Measurements from ENCODE around the gene PAQR5.
"Not testable (repeated sequence)": the region's sequence is repeated elsewhere in the genome, so short reads cannot be mapped to it uniquely, and the experiment has no call there.

PAQR5 gene

DNA sequence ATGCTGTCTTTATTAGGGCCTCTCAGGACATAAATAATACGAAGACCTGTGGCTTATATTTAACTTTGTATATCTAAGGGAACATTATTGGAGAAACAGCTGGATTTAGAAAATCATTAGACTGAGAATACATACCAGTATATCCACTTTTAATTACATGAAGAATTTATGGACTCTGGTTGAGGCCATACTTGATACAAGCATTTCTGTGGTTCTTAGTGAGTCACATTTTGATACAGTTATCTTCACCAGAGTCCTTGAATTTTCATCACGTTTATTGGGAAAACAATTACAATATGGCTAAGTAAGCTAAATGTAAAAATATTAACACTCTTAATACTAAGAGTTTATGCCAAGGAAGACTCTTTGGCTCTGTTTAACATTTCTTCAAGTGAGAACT, 125.3 kb downstream of the PAQR5 start:
- DNase-seq (ENCODE audit: low read depth) = no peak

DNA sequence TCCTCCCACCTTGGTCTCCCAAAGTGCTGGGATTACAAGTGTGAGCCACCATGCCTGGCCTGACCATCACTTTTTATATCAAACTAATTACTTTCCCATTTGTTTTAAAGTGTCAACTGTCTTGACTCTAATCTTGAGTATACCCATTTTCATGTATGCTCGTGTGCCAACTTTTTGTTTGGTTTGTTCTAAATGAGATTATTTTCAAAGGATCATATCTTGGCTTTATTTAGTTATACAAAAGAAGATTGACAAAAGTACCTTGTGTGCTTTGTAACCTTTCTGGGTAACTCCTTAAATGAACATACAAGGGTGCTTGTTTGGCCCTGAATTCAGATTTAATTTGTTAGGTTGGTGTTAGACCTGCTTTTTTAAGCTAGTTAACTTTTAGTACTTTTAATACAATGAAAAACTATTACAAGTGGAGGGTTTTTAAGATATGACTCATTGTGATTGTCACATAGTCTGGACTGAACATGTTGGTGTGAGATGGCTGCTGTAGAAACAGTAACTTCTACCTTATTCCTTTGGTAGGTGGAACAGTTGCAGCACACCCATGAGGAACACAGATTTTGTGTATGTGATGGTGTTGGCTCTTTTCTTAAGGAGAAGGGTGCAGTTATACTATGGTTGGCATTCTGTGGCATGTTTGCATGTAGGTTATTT, 126.2 kb downstream of the PAQR5 start:
- no peak for DNase-seq (ENCODE audit: low read depth)

DNA sequence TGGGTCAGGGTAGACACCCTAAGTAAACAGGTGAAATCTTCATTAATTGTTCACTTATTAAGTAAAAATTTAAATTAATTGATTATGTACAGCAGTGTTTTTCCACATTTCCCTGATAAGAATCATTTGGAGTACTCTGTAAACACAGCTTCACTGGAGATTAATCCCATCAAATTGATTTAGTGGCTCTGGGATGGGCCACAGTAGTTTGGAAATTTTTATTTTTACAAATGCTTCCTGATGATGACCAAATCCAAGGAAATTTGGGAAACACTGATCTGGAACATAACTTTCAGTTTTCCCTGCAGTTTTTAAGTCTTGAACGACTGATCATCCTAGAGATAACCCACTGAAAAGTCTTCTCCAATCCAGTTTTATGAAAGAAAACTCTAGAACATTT, 135.1 kb downstream of the PAQR5 start:
- no peak for DNase-seq (ENCODE audit: low read depth)

DNA sequence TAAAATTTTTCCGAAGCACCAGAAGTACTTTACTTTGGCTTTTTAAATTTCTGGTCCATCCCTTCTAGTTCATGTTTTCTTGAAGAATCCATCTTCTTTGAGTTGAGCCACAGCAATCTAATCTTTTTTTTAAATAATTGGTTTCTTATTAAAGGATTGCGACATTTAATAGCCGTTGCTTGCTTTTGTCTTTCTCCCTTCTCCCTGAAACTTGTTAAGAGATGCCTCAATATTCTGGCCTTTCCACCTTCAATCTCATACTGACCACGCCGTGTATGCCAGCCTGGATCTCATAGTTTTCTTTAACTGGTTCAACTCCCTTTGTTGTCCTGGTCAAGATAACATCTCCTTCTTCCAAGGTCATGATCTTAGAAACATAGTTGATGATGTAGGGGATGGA, 135.5 kb downstream of the PAQR5 start:
- DNase-seq (ENCODE audit: low read depth) = no peak

DNA sequence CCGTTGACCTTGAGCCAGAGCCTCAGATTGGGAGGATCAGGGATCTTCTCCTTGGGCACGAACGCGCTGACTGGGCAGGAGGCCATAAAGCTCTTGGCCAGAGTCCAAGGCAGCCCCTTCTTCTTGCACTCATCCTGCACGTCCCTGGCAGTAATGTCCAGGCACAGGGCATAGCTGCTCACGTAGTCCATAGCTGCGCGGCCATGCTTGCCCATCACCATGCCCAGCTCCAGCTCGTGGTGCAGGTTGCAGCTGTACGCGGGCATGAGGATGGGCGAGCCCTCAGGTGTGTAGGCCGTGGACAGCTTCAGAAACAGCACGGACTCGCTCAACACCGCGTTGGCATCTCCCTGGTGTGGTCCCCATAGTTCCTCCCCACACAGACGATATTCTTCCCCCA, 136.0 kb downstream of the PAQR5 start:
- DNase-seq (ENCODE audit: low read depth) = no peak

DNA sequence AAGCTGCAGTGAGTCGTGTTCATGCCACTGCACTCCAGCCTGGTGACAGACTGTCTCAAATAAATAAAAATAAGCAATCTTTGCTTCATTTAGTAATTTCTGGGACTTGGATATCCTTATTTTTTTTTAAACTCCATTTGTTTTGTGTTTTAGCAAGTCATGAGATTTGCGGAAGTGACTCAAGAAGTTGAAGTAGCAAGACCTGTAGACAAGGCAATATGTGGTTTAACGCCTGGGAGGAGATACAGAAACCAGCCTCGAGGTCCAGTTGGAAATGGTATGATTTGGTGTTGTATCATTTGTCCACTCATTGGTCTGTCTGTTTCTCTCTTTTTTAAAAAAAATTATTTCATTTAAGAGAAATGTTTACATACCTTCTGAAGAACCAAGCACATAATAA, 137.3 kb downstream of the PAQR5 start:
- no peak for DNase-seq (ENCODE audit: low read depth)

DNA sequence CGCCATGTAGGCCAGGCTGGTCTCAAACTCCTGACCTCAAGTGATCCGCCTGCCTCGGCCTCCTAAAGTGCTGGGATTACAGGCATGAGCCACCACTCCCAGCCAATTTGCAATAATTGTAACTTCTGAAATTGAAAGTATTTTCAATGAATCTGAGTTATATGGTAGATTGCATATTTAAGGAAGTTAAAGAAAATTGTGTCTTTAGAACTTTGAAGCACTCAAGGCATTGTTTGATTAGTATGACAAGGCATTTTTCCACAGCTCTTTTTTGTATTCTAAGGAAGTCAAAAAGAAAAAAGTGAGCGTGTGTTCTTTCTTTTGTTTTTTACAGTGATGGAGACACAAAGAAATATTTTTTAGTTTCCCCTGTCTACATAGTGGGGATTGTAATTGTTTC, 138.2 kb downstream of the PAQR5 start:
- DNase-seq (ENCODE audit: low read depth) = no peak

DNA sequence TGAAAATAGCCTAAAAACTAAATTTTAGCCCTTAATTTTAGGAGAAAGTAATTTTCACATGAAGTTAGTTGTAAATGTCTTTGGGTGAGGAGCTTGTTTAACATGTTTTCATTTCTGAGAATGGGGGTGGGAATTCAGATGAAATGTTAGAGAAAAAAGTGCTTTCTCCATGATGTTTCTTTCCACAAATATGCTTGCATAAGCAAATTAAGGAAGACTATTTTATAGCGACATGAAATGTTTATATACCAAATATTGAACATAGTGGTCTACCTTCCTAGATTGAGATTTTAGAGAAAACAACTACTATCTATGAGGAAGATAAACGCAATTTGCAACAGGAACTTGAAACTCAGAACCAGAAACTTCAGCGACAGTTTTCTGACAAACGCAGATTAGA, 140.9 kb downstream of the PAQR5 start:
- no peak for DNase-seq (ENCODE audit: low read depth)

DNA sequence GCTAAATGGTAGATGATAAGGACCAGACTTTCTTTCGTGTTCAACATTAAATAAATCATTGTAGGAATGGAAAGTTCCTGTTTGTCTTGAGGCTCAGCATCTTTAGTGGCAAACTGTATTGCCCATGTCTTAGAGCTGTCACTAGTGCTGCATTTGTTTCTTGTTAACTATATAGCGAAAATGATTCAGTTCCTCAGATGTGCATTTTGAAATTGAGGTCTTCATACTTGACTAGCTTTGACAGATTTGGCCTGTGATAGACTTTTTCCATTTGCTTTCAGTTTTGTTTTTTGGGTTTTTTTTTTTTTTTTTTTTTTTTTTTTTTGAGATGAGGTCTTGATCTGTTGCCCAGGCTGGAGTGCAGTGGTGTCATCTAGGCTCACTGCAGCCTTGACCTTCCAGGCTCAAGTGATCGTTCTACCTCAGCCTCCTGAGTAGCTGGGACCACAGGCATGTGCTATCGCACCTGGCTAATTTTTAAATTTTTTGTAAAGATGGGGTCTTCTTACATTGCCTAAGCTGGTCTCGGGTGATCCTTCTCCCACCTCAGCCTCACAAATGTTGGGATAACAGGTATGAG, 144.4 kb downstream of the PAQR5 start:
- DNase-seq (ENCODE audit: low read depth) = no peak

DNA sequence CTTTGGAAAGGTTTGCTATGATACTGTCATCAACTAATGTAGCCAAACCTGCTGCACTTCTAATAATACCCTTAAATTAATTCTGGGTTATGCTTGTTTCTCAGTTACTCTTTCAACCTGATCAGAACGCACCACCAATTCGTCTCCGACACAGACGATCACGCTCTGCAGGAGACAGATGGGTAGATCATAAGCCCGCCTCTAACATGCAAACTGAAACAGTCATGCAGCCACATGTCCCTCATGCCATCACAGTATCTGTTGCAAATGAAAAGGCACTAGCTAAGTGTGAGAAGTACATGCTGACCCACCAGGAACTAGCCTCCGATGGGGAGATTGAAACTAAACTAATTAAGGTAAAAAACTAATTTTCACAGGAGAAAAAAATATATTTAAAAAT, 146.0 kb downstream of the PAQR5 start:
- no peak for DNase-seq (ENCODE audit: low read depth)

DNA sequence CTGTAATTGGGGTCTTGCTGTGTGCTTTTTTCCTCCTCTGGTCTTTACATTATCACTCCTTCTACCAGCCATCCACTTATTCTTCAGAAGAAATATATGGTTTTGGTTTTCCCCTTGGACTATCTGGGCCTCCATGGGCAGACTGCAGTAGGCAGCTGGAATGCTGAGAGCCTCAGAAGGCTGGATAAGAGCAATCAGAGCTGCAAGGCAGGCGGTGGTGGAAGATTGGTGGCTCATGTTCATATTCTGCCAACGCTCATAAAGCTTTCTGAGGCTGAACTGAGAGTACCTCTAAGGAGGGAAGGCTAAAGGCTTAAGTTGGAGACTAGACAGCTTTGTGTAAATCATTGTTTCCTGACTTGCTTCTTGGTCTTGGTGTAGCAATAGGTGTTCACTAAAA, 148.2 kb downstream of the PAQR5 start:
- no peak for DNase-seq (ENCODE audit: low read depth)

DNA sequence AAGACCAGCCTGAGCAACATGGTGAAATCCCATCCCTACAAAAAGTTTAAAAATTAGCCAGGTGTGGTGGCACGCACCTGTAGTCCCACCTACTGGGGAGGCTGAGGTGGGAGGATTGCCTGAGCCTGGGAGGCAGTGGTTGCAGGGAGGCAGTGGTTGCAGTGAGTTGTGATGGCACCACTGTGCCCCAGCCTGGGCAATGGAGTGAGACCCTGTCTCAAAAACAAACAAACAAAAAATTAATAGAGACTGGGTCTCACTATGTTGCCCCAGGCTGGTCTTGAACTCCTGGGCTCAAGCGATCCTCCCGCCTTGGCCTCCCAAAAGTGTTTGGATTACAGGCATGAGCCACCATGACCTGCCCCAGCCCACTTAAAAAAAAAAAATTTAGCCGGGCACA, 151.5 kb downstream of the PAQR5 start:
- not testable (repeated sequence) for DNase-seq (ENCODE audit: low read depth)

DNA sequence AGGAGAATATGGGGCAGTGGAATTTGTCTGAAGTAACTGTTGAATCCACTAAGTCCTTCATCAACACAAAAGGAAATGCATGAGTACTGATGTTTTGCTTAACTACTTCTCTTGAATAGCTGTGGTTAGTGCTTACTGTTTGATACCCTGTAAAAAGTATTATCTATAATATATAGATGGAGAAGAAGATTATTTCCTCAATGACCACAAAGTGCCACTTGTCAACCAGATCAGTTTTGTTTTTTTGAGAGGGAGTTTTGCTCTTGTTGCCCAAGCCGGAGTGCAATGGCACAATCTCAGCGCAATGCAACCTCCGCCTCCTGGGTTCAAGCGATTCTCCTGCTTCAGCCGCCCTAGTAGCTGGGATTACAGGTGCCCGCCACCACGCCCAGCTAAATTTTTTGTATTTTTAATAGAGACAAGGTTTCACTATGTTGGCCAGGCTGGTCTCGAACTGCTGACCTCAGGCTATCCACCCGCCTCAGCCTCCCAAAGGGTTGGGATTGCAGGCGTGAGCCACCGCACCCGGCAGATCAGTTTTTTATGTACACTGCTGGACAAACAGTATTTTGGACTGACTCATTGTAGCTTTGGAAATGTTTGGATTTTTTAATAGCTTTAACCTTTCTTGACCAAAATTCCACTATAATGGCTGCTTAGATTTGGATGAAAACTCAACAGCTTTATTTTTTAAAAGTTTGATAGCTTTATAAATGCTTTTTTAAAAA, 152.4 kb downstream of the PAQR5 start:
- DNase-seq (ENCODE audit: low read depth) = no peak

DNA sequence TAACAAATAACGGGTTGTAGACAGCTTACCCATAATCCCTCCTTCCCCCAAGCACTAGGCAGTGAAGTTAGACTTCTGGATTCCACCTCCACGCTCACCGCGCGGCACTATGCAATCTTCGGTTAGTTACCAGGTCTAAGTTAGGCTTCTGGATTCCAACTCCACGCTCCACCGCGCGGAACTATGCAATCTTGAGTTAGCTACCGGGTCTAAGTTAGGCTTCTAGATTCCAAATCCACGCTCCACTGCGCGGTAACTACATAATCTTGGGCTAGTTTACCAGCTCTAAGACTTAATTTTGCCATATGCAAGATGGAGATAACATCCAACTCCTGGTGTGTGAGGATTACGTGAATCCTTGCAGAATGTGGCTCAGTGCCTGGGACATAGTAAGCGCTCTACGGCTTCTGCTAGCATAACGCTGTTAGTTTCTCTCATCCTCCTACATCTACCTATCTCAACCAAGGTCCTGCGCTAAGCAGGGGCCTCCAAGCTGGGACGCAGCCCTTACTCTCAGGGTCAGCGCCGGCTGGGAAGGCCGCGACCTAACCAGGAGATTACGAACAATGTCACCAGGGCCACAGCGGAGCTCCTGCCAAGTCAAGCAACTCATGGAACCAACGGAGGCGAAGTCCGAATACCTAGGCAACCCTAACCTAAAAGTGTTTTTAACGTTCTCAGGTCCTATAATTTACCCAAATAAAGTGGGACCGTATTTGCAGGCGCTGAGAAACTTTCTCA, 153.4 kb downstream of the PAQR5 start:
- no peak for DNase-seq (ENCODE audit: low read depth)

DNA sequence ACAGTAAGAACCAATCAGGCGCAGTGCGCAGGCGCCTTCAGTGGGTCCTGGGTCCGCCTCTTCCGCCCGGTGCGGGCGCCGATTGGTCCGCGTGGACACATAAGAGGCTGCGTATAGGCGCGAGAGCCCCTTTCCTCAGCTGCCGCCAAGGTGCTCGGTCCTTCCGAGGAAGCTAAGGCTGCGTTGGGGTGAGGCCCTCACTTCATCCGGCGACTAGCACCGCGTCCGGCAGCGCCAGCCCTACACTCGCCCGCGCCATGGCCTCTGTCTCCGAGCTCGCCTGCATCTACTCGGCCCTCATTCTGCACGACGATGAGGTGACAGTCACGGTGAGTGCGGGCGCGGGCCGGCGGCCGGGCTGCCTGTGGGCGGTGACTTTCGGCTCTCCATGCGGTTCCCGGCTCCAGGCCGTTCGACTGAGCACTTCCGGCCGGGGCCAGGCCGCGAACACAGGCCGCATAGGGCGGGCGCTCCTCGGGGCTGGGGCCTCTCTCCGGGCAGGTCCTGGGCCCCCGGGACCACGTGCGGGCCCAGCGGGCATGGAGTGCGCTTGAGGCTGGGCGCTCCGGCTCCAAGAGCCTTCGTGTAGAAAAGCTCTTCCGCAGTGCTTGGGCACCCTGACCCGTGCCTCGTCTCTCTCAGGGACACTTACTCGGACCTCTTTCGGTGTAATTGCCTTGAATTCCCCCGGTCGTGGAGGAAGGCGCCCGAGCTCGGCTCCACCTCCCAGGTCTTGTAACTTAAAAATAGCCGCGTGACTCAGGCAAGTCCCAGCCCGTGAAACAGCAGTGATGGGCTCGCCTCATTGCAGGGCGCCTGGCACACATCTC, 154.2 kb downstream of the PAQR5 start, which contains the start of gene RPLP1:
TSS of gene RPLP1 (plus strand) at position 127 of the 830 bp plus-strand sequence. CDS start at position 258, 131 bp downstream.
- peak; percentile 89 for DNase-seq (ENCODE audit: low read depth)

DNA sequence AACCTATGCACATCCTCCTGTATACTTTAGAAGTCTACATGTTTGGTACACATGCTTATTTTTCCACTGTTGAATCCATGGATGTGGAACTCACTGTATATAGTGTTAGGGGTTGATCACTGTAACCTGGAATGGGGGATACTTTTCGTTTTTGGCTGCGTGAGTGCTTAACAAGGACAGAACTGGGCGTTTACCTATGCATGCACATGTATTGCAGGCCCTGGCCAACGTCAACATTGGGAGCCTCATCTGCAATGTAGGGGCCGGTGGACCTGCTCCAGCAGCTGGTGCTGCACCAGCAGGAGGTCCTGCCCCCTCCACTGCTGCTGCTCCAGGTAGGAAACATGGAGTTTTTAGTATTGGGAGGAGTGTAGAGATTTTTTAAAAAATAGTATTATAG, 156.2 kb downstream of the PAQR5 start:
- DNase-seq (ENCODE audit: low read depth) = no peak

DNA sequence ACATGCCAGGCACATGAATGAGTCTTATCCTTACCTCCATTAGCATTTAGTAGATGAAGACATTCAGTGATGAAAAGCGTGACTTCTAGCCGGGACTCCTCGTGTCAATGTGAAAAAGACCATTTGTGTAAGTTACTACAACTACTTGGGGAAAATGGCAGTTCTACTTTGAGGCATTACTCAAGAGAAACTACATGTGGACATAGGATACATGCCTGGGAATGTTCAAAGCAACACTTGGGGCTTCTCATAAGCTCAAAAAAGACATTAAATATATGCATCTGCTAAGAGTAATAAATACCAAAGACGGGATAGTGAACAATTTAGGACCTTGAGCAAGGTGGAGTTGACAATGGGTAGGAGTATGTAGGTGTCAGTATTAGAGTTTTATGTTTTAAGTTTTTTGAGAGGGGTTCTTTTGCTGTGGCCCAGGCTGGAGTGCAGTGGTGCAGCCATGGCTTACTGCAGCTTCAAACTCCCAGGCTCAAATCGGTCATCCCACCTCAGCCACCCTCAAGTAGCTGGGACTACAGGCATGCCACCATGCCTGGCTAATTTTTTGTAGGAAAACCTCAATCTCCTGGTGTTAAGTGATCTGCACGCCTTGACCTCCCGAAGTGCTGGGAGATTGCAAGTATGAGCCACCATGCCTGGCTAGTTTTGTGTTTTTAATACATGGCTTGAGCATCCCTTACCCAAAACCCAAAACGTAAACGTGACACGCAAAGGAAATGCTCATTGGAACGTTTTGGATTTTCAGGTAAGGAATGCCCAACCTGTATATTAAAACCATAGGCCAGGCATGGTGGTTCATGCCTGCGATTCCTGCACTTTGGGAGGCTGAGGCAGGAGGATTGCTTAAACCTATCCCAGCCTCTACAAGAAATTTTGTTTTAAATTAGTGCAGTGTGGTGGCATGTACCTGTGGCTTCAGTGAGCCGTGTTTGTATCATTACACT, 157.8 kb downstream of the PAQR5 start:
- DNase-seq (ENCODE audit: low read depth) = no peak

All from T-helper 22 cell (primary cell).